Measurements from ENCODE around the gene EEF2KMT.
"Not testable (repeated sequence)": the region's sequence is repeated elsewhere in the genome, so short reads cannot be mapped to it uniquely, and the experiment has no call there.

The EEF2KMT gene

DNA sequence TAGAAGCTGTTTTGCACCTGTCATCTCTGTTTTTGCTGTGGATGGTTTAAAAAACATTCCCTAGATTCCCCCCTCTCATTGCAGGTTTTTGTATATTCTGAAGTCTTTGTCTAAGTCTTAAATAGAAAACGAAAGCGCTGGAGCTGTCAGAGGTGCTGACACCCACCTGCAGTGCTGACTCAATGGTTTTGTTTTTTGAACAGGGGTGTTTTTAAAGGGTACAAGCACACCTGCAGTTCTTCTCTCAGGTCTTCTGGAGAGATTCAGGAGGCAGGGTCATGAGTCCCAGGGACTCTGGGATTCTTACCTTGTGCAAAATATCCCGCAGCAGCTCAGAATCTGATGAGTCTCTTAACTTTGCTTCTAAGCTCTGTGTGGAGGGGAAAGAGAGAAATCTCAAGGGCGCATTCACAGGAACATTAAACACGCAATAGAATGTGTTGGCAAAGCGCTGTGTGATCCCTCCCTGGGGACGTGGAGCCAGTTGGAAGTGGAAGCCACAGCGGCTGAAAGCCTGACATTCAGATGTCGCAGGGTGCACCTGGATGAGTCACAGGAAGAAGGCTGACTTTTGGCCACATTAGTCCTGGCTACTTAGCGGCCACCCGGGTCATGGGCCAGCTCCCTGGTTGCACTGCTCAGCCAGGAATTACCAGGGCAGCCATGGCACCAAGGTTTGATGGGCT, 2.3 kb downstream of the EEF2KMT start:
- not testable (repeated sequence) for DNase-seq (ENCODE audit: low read depth)

DNA sequence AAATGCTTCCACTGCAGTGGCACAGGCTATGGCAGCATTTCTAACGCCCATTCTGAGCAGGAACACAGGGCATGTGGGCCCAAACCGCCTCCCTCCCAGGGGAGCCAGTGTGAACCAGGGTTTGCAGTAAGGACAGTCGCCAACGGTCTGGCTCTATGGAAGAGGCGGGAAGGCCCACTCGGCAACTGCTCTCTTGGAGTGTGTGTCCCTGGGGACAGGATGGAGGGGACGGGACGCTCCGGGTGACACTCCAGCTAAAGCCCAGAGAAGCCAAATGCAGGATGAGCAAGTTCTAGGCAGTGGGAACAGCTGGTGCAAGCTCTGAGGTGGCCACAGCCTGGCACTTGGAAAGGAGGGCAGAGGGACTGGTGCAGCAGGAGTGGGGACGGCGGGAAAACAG, 3.8 kb downstream of the EEF2KMT start:
- not testable (repeated sequence) for DNase-seq (ENCODE audit: low read depth)

DNA sequence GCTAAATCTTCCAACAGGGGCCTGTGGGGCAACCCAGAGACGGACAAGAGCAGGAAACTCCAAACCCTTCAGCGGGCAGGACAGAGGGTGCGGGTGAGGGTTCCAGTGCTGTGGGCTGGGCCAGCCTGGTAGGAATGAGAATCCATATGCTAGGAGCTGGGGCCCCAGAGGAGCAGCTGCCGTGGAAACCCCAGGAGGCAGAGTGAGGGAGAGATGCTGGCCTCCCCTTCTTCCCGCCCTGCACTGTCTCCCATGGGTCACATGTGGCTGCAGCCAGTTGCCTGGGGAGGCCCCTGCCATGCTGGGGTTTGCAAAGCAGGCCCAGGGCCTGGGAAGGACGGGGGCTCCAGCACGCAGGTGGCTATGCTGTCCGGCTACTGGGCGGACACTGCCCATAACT, 4.5 kb downstream of the EEF2KMT start:
- DNase-seq (ENCODE audit: low read depth): not testable (repeated sequence)

DNA sequence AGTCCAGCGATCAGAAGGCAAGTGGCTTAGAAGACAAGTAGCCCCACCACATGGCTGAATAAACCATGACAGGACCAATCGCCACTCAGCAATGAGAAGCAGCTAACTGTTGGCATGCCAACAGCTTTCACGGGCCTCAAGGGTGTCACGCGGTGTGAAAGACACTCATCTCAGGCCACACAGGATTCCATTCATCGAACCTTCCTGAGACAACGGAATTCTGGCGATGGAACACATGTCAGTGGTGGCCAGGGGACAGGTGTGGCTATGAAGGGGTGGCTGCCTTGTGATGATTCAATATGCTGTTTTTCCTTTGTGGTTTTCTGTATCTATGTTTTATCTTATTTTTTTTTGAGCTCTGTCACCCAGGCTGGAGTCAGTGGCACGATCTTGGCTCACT, 7.0 kb downstream of the EEF2KMT start:
- not testable (repeated sequence) for DNase-seq (ENCODE audit: low read depth)

DNA sequence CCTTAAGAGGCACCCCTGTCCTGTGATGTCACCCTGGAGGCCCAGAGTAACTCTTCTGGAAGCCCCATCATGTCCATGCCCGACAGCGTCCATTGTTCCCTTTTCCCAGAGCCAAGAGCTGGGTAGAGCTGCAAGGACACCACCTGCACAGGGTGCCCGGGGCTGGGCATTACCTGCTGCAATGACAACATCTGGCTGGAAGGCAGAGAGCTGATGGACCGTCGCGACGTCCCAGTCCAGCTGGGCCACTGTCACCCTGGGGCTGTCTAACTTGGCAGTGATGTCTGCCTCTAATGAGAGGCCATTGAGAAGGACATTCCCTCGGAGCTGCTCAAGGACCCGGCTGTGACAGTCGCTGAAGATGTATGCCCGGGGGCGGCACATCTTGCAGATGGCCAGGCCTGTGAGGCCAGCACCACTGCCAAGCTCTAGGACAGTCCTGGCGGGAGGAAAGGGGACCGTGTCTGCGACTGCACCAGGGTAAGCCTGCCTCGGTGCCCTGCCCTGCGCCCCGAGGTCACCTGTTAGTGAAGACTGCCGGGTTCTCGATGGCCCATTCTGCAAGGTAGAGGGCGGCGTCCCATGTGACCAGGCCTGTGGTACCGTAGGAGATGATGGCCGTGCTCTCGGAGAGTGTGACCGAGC, 7.6 kb downstream of the EEF2KMT start:
- not testable (repeated sequence) for DNase-seq (ENCODE audit: low read depth)

DNA sequence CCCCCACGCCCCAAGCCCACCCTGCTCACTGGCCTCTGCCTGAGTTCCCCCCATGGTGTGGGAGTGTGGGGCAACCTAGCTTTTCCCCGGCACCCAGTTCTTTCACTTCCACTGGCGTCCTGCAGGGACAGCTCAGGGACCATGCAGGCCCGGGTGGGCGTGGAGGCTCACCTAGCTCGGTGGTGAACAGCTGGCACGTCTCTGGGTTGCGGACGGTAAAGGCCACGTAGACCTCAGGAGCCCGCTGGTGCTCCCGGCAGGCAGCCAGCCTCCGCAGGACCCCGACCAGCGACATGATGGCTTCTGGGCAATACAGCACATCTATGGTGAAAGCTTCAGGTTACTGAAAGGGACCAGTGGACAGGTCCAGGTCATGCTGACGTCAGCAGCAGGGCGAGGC, 8.7 kb downstream of the EEF2KMT start:
- DNase-seq (ENCODE audit: low read depth): not testable (repeated sequence)

DNA sequence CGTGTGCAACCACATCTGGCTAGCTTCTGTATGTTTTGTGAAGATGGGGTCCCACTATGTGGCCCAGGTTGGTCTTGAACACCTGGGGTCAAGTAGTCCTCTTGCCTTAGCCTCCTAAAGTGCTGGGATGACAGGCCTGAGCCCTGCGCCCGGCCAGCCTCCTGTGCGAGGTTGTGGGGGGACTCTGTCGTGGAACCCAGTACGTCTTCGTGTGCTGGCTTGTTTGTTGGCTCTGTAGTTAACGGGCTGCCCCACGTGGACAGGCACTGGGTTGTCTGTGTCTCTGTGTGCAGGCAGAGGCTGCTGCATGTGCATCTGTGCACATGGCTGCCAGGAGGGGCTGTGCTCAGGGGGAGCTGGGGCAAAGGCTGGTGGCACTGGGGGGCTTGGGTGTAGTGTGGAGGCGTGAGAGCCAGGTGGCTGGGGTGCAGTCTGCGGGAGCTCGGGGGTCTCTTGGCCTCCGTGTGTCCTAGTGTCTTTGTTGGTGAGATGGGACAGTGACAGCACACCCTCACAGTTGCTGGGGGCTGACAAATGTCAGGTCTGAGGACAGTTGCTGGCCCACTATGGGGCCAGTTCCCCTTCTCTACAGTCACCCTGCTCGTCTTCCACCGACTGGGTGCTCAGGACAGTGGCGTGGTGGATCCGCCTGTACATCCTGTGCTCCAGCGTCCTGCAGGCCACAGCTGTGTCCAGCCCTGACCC, 9.4 kb downstream of the EEF2KMT start:
- not testable (repeated sequence) for DNase-seq (ENCODE audit: low read depth)

DNA sequence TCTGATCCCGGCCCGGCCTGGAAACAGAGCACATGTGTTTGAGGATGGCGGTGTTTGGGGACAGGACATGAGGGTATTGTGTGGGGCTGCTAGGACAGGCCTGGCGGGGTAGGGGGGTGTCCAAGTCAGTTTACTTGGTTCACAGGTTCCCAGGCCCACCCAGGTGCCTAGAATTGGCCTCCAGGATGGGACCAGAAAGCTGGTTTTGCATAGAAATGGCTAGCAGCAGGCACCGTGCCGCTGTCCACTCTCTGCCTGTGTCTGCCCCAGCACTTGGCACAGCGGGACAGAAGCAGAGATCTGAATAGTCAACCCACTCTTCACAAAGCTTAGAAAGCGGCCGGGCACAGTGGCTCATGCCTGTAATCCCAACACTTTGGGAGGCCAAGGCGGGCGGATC, 11.9 kb downstream of the EEF2KMT start:
- DNase-seq (ENCODE audit: low read depth): not testable (repeated sequence)

DNA sequence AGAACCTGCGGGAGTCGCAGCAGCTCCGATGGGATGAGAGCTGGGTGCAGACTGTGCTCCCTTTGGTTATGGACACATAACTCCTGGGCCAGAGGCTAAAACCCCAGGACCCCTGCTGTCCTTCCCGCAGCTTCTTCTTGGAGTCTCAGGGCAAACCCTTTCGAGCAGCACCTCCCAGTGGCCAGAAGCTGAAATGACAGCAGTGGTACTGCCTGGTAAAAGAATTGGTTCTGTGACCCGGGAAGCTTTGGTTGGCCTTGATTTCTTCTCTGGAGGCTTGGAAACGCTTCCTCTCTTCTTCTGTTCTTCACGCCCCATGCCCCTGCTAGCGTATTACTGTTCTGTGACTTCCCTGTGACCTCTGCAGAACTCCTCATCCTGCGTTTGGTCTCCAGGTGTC, 12.8 kb downstream of the EEF2KMT start:
- not testable (repeated sequence) for DNase-seq (ENCODE audit: low read depth)

DNA sequence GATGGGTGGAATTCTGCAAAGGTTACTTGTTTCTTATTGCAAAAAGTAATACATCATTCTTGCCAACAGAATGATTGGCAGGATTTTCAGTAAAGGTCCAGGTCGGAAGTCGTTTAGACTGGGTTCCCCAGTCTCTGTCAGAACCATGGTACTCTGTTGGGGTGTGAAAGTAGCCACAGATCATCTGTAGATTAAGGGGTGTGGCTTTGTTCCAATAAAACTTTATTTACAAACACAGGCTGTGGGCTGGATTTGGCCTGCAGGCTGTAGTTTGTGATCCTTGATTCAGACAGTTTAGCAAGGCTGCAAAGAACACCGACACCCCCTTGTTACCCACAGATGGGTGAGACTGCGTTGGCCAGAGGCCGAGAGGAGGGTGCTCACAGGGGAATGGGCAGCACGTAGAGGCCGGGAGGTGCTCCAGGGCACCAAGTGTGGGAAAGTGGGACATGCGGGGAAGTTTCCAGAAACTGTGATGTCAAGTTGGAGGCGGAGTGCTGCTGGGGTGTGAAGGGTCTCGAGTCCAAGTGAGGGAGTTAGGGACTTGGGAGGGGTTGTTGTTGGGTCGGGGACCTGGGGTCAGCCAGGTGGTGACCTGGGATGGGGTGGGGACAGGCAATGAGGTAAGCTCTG, 13.4 kb downstream of the EEF2KMT start:
- DNase-seq (ENCODE audit: low read depth): not testable (repeated sequence)

DNA sequence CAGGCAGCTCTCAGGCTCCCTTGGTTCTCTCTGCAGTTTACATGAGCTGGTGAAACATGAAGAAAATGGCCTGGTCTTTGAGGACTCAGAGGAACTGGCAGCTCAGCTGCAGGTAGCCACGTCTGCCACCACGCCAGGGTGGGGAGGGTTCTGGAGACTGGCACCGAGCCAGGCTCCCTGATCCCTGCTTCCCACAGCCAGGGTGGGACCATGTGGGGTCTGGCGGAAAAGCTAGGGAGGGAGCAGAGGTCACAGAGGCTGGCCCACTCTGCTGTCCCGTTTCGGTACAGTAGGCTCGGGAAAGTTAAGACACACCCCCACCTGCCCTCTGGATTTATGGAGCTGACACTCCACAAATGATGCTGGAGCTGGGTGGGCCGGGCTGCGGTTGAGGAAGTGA, 13.9 kb downstream of the EEF2KMT start:
- DNase-seq (ENCODE audit: low read depth): not testable (repeated sequence)

DNA sequence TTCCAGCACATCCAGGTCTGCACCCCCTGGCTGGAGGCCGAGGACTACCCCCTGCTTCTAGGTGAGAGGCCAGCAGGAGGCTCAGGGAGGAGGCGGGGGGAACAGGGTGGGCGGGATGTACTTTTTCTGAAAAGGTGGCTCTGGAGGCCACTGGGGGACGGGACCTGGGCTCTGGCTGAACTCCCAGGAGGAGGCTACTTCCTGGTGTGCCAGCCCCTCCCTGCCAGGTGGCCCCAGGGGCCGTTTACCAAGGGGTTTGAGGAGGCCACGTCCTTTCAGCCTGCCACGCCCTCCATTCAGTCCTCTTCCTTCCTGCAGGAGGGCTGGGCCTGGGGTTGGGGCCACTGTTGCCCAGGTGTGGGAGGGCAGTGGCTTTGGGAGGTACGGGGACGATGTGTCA, 16.6 kb downstream of the EEF2KMT start:
- not testable (repeated sequence) for DNase-seq (ENCODE audit: low read depth)

DNA sequence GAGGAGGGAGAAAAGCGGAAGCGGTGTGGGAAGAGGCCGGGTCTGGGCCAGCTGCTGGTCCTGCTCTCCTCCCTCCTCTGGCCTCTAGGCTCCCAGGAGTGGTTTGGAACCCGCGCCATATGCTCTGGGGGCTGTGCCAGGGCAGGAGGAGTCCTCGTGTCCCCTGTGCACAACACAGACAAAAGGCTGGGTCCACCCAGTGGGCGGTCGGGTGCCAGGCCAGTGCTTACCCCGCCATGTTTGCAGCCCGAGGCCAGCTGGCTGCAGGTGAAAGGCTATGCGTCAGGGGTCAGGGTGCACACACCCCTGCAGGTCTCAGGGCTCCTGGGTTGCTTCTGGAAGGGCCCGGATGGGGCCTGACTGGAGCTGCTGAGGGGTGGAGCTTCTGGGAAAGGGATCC, 17.1 kb downstream of the EEF2KMT start:
- DNase-seq (ENCODE audit: low read depth): not testable (repeated sequence)

DNA sequence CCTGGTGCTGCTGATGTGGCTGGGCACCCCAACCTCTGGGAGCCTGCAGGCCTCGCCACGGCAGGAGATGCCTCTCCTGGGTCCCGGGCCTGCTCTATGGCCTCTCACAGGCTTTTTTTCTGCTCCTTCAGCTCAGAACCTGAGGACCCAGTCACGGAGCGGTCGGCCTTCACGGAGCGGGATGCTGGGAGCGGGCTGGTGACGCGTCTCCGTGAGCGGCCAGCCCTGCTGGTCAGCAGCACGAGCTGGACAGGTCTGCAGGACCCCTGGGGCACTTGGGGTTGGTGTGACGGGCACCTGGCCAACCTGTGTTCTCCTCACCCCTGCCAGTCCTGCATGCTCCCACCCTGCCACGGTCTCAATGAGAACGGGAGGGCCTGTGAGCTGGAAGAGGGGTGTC, 19.0 kb downstream of the EEF2KMT start:
- DNase-seq (ENCODE audit: low read depth): no peak

DNA sequence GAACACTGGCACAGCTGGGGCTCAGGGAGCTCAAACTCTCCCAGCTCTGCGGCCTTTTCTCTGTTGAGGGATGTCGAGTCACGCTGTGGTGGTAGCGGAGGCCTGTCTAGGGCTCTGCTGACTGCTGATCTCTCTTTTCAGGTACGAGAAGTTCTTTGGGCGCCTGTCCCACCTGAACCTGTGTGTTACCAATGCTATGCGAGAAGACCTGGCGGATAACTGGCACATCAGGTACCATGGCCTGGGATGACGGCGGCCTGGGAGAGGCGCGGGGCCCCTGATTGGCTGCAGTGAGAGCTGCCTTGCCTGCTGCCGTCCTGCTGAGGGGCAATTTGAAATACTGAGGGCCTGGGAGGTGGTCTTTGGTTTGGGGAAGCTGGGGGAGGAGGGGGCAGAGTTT, 20.3 kb downstream of the EEF2KMT start:
- no peak for DNase-seq (ENCODE audit: low read depth)

DNA sequence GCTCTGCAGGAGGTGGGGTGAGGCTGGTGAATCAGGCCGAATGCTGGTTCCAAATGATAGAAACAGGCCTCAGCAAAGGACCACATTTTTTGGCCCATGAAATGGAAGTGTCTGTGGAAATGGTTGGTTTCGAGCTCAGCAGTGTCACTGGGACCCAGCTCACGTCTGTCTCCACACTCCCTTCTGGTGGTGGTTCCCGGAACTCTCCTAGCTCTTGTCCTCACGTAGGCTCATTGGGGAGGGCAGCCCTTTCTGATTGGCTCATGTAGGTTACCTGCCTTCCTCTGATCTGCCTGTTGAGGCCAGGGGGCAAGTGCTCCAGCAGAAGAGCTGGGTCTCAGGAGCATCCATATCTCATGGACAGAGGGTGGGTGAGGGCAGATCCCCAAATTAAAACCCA, 22.0 kb downstream of the EEF2KMT start:
- no peak for DNase-seq (ENCODE audit: low read depth)

DNA sequence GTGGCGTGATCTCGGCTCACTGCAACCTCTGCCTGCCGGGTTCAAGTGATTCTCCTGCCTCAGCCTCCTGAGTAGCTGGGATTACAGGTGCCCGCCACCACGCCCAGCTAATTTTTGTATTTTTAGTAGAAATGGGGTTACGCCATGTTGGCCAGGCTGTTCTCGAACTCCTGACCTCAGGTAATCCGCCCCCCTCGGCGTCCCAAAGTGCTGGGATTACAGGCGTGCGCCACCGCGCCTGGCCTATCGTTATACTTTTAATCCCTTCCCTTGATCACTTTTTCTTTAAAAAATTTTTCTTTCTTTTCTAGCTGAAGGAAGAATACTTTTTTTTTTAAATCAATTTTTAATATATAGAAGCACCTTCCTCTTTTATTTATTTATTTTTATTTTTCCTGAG, 23.8 kb downstream of the EEF2KMT start:
- not testable (repeated sequence) for DNase-seq (ENCODE audit: low read depth)

DNA sequence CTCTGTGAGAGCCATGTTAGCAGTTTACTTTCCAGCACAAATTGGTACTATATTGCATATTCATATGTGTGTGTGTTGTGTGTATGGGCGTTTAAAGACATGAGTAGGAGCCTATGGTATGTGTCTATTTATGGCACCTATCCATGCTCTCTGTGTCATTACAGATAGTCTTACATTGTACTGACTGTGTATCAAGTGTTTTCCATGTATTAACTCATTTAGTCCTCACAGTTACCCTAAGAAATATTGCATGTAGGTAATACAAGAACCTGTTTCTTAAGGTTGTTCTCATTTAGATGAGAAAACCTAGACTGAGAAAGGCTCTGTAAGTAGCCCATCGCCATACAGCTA, 24.3 kb downstream of the EEF2KMT start:
- DNase-seq (ENCODE audit: low read depth): no peak

DNA sequence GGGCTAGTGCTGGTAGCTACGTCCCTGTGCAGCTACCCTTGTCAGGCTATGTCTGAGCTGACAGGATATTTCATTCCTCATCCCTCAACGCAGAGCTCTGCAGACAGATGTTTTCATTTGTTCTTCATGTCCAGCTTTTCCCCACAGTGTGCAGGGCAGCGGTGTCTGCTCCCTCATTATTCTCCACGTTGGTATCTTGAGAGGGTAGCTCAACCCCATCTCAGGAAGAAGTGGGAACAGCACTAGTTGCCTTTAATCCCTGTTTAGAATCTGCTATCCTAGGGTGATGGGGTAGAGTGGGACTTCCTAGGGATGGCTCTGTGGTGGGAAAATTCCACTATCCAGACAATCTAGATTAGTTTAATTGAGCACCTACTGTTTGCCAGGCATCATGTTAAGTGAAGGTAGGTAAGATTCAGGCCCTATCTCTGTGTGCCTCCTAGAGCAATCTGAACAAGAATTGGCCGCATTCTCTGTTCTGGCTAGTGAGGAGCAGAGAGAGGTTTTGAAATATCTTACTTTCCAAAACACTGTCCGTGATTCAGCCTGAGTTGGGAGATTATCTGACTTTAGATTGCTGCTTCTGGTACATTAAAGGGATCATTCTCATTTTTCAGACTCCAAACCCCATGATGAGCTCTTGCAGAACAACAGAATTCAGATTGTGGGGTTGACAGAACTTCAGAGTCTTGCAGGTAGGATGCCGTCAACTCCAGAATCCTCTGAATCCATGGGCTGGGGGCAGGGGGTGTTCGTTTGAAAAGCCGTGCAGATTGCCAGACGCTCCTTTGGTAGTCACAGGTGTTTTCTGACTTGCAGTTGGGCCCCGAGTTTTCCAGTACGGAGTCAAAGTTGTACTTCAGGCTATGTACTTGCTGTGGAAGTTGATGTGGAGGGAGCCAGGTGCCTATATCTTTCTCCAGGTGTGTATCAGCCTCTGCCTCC, 25.0 kb downstream of the EEF2KMT start:
- DNase-seq (ENCODE audit: low read depth): no peak

DNA sequence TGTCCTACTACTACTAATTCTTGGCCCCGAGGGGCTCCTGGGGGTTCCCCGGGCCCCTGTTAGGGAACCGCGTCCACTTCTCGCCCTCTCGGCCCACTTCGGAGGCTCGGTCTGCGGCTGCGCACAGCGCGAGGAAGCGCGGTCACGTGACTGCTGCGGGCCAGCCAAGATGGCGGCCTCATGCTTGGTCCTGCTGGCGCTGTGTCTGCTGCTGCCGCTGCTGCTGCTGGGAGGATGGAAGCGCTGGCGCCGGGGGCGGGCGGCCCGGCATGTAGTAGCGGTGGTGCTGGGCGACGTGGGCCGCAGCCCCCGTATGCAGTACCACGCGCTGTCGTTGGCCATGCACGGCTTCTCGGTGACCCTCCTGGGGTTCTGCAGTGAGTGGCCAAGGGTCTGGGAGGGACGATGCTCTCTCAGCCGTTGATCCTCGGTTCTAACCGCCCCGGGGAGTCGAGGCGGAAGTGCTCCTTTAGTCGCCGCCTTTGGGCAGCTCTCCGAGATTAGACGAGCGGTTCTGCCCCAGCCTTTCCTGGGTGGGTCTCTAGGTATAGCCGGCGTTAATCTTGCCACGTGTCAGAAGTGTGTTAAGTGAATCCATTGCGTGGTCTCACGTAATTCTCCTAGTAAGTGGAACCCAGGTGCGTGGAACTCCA, 25.8 kb downstream of the EEF2KMT start, which contains the start of gene ALG1:
Gene ALG1 (plus strand): TSS at position 163 of the 653 bp plus-strand sequence. CDS start 7 bp downstream, at position 170.
- DNase-seq (ENCODE audit: low read depth): peak; percentile 33

DNA sequence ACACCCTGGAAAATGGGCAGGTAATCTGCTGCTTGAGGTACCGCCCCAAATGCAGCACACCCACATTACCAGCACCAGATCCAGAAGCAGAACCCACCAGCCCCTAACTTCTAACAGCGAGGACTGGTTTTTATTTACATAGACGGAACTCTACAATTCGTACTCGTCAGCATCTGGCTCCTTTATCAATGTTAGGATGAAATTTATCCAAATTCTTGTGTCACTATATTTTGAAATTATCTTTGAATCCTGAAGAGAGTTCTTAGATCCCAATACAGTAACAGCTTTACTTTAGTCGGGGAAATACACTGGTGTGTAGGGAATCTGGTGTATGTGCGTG, 26.3 kb downstream of the EEF2KMT start:
- no peak for DNase-seq (ENCODE audit: low read depth)

All from HS-5 (cell line).